Kidney epithelial cell (primary cell): ENCODE results near the gene ITCH. TPM values are rescaled to one million over a fixed set of nuclear protein-coding genes. Genes with fewer than 3 reads are reported as not detected.

Experiments
- DNase-seq: peaks from one replicate; pipeline ENCODE4 v3.0.0-alpha.2; 2010; ENCODE audit warnings: low read depth
- H3K27me3 ChIP-seq: 2 replicates; pipeline ENCODE4 v1.6.0; 2011; ENCODE audit warnings: low read length; ENCODE audit not compliant: control insufficient read depth, insufficient read depth
- H3K36me3 ChIP-seq: 2 replicates; pipeline ENCODE4 v1.5.1; 2011; ENCODE audit warnings: low read length; ENCODE audit not compliant: control insufficient read depth, insufficient read depth
- H3K4me3 ChIP-seq: 2 replicates; pipeline ENCODE4 v1.5.1; 2011; ENCODE audit warnings: low read depth, mild to moderate bottlenecking, control low read depth, low read length
- CTCF ChIP-seq: IDR thresholded peaks from 2 replicates; pipeline ENCODE4 v1.5.1; 2011; ENCODE audit warnings: mild to moderate bottlenecking, moderate library complexity, low read length, control low read depth, inconsistent platforms; ENCODE audit not compliant: insufficient read depth, poor library complexity, severe bottlenecking
- total RNA-seq: library from RNA; depleted of rRNA; stranded (reverse); fragments of >200 nt; gene quantifications from 2 replicates; pipeline ENCODE4 v1.2.3, GENCODE V29; 2015

Gene ITCH
- total RNA-seq, 1 donor from 2014 or later = 53.5 TPM

- TF ChIP-seq CTCF = no peak
- no peaks in the 10 kb centered on the region for H3K27me3 ChIP-seq
- H3K4me3 ChIP-seq = no peak overlapping the region
- DNase-seq = no peak
- peaks cover 2% of the 10 kb centered on the region for H3K36me3 ChIP-seq
These were observed 167.3 kb downstream of the ITCH start for GRCh38 chr20:34530342-34530741.

GRCh38 chr20:34531608-34532265 is 168.7 kb downstream of the ITCH start:
- Histone ChIP-seq H3K27me3 (no peaks in the 10 kb centered on the region), H3K36me3 (peaks cover 2% of the 10 kb centered on the region), H3K4me3 (no peak overlapping the region)
- TF ChIP-seq CTCF = no peak
- no peak for DNase-seq

- Histone ChIP-seq H3K27me3 (no peaks in the 10 kb centered on the region), H3K4me3 (no peak overlapping the region), H3K36me3 (peaks cover under 1% of the 10 kb centered on the region)
- DNase-seq = no peak
- TF ChIP-seq CTCF = no peak
These were observed 169.2 kb downstream of the ITCH start for GRCh38 chr20:34532320-34532719.

- no peak for TF ChIP-seq CTCF
- Histone ChIP-seq H3K4me3 (no peak overlapping the region), H3K27me3 (no peaks in the 10 kb centered on the region), H3K36me3 (peaks cover under 1% of the 10 kb centered on the region)
- no peak for DNase-seq
These were observed 169.7 kb downstream of the ITCH start for GRCh38 chr20:34532756-34533155.

- Histone ChIP-seq H3K36me3 (peaks cover 2% of the 10 kb centered on the region), H3K4me3 (no peak overlapping the region), H3K27me3 (no peaks in the 10 kb centered on the region)
- TF ChIP-seq CTCF = no peak
- DNase-seq = no peak
These were observed 171.5 kb downstream of the ITCH start for GRCh38 chr20:34534391-34535165.
